ENCODE data around the gene PMS1.

- TF ChIP-seq POLR2AphosphoS5 (IDR thresholded peaks at IDR 0.05; ENCODE audit: low read depth, low read length) (no peak), POLR2A (IDR thresholded peaks at IDR 0.05; ENCODE audit: low read depth, low read length) (no peak)
These were observed 761 bp upstream of the PMS1 start for GRCh38 chr2:189783451-189783926.
